ENCODE measurements around the gene CETP. TPM values are rescaled to one million over a fixed set of nuclear protein-coding genes. Genes with fewer than 3 reads are reported as not detected.

CETP gene
- total and polyA plus RNA-seq, 9 of the 15 experiments (the other 6 are each of a cell fraction or from before 2014, with no cell fraction given): 0.07 to 0.11 TPM; not detected in 7

DNA sequence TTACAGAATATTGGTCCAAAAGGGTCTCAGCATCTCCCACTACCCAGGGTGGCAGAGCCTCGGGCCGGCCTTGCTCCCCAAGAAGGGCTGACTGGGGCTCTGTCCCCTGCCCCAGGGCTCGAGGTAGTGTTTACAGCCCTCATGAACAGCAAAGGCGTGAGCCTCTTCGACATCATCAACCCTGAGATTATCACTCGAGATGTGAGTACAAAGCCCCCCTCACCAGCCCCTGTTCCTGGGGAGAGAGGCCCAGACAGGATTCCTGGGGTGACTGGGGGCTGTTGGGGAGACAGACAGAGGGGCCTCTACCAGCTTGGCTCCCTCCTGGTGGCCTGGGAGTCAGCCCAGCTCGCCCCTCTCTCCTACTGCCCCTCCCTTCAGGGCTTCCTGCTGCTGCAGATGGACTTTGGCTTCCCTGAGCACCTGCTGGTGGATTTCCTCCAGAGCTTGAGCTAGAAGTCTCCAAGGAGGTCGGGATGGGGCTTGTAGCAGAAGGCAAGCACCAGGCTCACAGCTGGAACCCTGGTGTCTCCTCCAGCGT lies 21.5 kb downstream of the CETP start (continued):
- TF ChIP-seq, protein P1, sequence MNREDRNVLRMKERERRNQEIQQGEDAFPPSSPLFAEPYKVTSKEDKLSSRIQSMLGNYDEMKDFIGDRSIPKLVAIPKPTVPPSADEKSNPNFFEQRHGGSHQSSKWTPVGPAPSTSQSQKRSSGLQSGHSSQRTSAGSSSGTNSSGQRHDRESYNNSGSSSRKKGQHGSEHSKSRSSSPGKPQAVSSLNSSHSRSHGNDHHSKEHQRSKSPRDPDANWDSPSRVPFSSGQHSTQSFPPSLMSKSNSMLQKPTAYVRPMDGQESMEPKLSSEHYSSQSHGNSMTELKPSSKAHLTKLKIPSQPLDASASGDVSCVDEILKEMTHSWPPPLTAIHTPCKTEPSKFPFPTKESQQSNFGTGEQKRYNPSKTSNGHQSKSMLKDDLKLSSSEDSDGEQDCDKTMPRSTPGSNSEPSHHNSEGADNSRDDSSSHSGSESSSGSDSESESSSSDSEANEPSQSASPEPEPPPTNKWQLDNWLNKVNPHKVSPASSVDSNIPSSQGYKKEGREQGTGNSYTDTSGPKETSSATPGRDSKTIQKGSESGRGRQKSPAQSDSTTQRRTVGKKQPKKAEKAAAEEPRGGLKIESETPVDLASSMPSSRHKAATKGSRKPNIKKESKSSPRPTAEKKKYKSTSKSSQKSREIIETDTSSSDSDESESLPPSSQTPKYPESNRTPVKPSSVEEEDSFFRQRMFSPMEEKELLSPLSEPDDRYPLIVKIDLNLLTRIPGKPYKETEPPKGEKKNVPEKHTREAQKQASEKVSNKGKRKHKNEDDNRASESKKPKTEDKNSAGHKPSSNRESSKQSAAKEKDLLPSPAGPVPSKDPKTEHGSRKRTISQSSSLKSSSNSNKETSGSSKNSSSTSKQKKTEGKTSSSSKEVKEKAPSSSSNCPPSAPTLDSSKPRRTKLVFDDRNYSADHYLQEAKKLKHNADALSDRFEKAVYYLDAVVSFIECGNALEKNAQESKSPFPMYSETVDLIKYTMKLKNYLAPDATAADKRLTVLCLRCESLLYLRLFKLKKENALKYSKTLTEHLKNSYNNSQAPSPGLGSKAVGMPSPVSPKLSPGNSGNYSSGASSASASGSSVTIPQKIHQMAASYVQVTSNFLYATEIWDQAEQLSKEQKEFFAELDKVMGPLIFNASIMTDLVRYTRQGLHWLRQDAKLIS (CRISPR knock-in tag; IDR thresholded peaks at IDR 0.05): no peak

DNA sequence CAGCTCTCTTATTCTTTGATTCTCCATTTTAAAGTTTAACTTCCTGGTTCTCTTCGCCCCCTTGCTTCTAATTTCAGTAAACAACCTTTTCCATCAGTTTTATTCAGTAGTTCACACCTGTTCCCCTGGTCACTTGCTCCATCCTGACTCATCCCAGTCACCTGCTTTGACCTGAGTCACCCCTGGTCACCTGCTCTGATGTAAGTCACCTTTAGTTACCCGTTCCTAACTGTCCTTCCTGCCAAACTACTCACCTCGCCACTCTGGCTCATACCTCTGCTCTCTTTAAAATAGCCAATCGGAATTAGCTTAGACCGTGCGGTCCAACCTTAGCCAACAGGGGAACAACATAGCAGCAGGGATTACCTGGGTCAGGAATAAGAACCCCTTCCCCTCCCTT lies 22.9 kb downstream of the CETP start:
- in situ Hi-C loops (cut with MboI): no loop called here
- Histone ChIP-seq H3K4me3 (no peak overlapping the region), H3K79me2 (ENCODE audit: control insufficient read depth, insufficient read depth, low read length) (no peaks in the 10 kb centered on the region), H3K9ac (ENCODE audit: insufficient read depth in 1 of 2, low read depth in 2 of 2, low read length in 2 of 2) (no peak overlapping the region), H4K20me1 (replicated peaks; ENCODE audit: control insufficient read depth, insufficient read depth, low read length) (peaks cover 4% of the 10 kb centered on the region), H3K27me3 (ENCODE audit: control insufficient read depth in 2 of 2, insufficient read depth in 2 of 2, low read length in 2 of 2) (peaks cover 30 to 70% of the 10 kb centered on the region in 2 experiments; a peak in 4 of 5 replicates), H2AFZ (ENCODE audit: low read depth, low read length) (no peak overlapping the region), H3K9me1 (ENCODE audit: control insufficient read depth, insufficient read depth, low read length) (no peaks in the 10 kb centered on the region), H3K4me2 (ENCODE audit: insufficient read depth, low read length) (no peak overlapping the region), H3K9me3 (replicated peaks; ENCODE audit: control insufficient read depth, insufficient read depth, low read depth, low read length) (peaks cover 2% of the 10 kb centered on the region), H3K27ac (ENCODE audit: extremely low read depth, low read depth, low read length) (no peak overlapping the region), H3K36me3 (ENCODE audit: control insufficient read depth, insufficient read depth, low read length) (no peaks in the 10 kb centered on the region), H3K4me1 (replicated peaks in 1 of 2; ENCODE audit: control insufficient read depth in 2 of 2, insufficient read depth in 2 of 2, low read length in 2 of 2) (peaks cover 0 to 7% of the 10 kb centered on the region in 2 experiments; a peak in 2 of 5 replicates)
- intact Hi-C loops (cut with micrococcal nuclease): no loop called here
- no peak for FAIRE-seq
- TF ChIP-seq, protein P2, sequence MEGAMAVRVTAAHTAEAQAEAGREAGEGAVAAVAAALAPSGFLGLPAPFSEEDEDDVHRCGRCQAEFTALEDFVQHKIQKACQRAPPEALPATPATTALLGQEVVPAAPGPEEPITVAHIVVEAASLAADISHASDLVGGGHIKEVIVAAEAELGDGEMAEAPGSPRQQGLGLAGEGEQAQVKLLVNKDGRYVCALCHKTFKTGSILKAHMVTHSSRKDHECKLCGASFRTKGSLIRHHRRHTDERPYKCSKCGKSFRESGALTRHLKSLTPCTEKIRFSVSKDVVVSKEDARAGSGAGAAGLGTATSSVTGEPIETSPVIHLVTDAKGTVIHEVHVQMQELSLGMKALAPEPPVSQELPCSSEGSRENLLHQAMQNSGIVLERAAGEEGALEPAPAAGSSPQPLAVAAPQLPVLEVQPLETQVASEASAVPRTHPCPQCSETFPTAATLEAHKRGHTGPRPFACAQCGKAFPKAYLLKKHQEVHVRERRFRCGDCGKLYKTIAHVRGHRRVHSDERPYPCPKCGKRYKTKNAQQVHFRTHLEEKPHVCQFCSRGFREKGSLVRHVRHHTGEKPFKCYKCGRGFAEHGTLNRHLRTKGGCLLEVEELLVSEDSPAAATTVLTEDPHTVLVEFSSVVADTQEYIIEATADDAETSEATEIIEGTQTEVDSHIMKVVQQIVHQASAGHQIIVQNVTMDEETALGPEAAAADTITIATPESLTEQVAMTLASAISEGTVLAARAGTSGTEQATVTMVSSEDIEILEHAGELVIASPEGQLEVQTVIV (CRISPR knock-in tag; IDR thresholded peaks at IDR 0.05; ENCODE audit: borderline replicate concordance): no peak
- TF ChIP-seq, protein P3, sequence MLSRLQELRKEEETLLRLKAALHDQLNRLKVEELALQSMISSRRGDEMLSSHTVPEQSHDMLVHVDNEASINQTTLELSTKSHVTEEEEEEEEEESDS (CRISPR knock-in tag; IDR thresholded peaks at IDR 0.05): no peak
- TF ChIP-seq ZC3H4 (CRISPR knock-in tag; IDR thresholded peaks at IDR 0.05; ENCODE audit: borderline replicate concordance) (no peak), SAFB (IDR thresholded peaks at IDR 0.05; ENCODE audit: borderline replicate concordance, low read depth, low read length) (no peak), ZNF224 (CRISPR knock-in tag; IDR thresholded peaks at IDR 0.05) (no peak), ARID1B (IDR thresholded peaks at IDR 0.05) (no peak), U2AF2 (optimal IDR thresholded peaks at IDR 0.05; ENCODE audit: low read depth, low read length) (no peak)
- no TSS peak for BruUV-seq (replicated peaks)
- ATAC-seq: no peak
- ChIA-PET POLR2A (interaction anchor here (1.0 kb wide), 1 partner anchor 15 kb away, joined by 3 read pairs; no protein-coding TSS in a partner anchor), CTCF (ENCODE audit: low intra/inter-chr PET ratio) (no interaction called here)
- DNase-seq (ENCODE audit: extremely low read depth in 1 of 4, low spot score in 3 of 4): no peak
- WGBS (ENCODE audit: insufficient coverage, low coverage, missing lambda C conversion rate): 3% methylated on average over 6 of the region's 6 CpGs

Data from K562 (cell line).